Eye (tissue), 1 donor: ENCODE measurements around the gene OR8U1.
"Not testable (repeated sequence)": the region's sequence is repeated elsewhere in the genome, so short reads cannot be mapped to it uniquely, and the experiment has no call there.

Experiments used
- DNase-seq: peaks from one replicate; pipeline ENCODE4 v3.0.0-alpha.2; 2015

Gene OR8U1

DNA sequence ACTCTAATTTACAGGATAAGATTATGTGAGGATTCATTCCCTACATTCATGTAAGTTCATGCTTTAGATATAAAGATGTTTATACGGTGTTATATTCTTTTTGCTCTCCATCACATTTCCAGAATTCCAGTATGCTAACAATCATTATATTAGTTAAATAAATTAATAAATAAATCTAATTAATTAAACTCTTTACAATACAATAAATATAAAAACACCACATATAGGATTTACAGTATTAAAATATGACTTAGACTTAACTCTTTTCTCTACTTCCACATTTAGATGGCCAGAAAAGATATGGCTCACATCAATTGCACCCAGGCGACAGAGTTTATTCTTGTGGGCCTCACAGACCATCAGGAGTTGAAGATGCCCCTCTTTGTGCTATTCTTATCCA is at the start of gene OR8U1:
Gene OR8U1 (plus strand): TSS at position 301 of the 400 bp plus-strand sequence. CDS start 0 bp downstream, at position 301.
- DNase-seq, result no peak

- DNase-seq, result no peak
Observed at GRCh38 chr11:56331861-56332491, 43.4 kb upstream of the OR8U1 start.

DNA sequence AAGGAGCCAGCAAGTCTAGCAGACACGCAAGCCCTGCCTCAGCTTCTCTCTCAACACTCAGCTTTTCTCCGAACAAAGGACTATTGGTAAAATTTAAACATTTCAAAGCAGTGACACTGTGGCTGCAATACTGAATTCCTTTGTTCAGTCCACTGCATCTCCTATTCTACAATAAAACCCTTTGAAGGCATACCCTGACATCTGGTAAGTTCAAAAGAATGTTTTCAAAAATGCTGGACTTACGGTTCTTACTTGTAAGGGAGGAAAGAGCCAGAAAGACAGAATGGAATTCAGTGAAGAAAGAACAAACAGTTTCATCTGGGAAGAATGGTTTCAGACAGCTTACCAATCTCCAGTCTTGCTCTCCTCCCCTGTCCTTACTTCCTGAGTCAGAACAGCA is 42.3 kb upstream of the OR8U1 start:
- DNase-seq, result no peak

DNA sequence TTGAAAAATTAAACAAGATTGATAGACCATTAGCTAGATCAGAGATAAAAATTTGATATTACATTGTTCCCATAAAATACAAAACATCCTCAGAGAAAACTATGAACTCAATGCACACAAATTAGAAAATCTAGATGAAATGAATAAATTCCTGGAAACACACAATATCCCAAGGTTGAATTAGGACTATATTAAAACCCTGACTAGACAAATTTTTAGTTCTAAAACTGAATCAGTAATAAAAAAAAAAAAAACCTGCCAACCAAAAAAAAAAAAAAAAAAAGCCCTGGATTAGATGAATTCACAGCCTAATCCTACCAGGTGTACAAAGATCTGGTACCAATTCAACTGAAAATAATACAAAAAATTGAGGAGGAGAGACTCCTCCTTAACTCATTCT is 35.1 kb upstream of the OR8U1 start:
- DNase-seq, result no peak

DNA sequence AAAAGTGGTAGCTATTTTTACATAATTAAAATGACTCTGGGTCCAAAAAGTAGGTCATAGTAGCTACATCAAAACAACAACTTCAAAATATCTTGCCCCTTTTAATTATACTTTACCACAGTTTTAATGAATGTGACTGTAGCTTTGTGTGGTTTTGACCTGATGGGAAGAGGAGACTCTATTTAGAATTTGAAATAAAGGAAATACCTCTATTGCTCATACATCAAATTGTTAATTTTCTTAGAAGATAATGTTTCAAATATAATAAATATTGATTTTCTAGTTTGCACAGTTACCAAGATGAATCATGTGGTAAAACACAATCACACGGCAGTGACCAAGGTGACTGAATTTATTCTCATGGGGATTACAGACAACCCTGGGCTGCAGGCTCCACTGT is 29.7 kb upstream of the OR8U1 start, which contains the start of gene OR8K1:
Gene OR8K1 (plus strand): TSS at position 301 of the 400 bp plus-strand sequence. CDS start 0 bp downstream, at position 301.
- DNase-seq, result no peak

DNA sequence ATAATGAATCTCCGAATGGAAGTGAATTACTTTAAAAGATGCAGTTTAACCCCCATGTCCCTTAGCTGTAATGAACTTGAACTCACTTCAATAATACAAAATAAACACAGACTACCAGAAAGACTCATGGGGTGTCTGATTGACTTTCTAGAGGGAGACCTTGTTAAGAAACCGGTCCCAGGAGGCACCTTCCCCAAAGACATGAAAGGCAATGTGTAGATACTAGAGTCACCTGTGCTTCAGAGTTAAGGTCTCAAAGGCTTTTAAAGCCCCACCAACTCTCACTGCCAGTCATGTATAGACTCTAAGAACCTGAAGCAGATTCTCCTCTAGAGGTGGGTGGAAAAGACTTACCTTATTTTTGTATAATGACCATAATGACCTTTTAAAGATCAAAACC is 21.4 kb upstream of the OR8U1 start, which contains the start of gene OR8J1:
Gene OR8J1 (plus strand): TSS at position 301 of the 400 bp plus-strand sequence. CDS start 5,956 bp downstream, outside the sequence.
- no peak for DNase-seq

DNA sequence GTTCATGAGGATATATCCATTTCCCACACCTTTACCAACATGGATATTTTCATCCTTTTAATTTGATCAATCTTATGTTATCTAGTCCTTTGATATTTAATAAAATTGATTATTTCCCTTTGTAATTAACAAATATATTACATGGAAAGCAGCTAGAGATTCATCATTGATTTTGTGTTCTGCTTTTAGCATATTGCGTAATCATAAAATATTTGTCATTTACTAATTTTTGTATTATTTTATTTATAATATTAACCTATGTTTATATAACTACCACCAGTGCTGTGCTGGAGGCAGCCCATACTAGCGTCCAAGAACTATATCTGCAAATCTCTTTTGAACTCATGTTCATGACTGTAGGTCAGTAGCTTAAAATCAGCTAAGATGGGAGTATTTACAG is 4.7 kb downstream of the OR8U1 start:
- DNase-seq, result no peak

GRCh38 chr11:56394381-56394780 is 19.0 kb downstream of the OR8U1 start:
- DNase-seq, result no peak

GRCh38 chr11:56396047-56396446 is 20.6 kb downstream of the OR8U1 start:
- no peak for DNase-seq

DNA sequence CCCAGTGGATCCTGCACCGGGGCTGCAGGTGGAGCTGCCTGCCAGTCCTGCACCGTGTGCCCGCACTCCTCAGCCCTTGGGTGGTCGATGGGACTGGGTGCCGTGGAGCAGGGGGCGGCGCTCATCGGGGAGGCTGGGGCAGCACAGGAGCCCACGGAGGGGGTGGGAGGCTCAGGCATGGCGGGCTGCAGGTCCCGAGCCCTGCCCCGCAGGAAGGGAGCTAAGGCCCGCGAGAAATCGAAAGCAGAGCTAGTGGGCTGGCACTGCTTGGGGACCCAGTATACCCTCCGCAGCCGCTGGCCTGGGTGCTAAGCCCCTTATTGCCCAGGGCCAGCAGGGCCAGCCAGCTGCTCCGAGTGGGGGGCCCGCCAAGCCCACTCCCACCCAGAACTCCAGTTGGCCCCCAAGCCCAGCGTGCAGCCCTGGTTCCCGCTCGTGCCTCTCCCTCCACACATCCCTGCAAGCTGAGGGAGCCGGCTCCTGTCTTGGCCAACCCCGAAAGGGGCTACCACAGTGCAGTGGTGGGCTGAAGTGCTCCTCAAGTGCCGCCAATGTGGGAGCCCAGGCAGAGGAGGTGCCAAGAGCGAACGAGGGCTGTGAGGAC is 26.5 kb downstream of the OR8U1 start:
- not testable (repeated sequence) for DNase-seq

GRCh38 chr11:56404393-56404792 is 29.0 kb downstream of the OR8U1 start:
- DNase-seq, result no peak

DNA sequence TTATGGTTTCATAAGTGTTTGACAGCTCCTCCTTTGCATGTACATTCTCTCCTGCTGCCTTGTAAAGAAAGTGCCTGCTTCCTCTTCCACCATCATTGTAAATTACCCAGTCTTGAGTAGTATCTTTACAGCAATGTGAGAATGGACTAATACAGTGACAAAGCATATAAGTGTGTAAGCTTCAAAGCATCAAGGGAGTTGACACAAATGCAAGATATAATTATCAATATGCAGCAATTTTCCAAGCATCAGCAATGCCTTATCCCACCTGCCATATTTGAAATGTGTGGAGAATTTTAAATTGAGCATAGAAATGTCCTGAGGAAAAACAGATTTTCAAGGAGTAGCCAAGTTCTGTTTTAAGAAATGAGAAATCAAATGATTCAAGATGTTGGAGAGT is 35.4 kb downstream of the OR8U1 start:
- no peak for DNase-seq

DNA sequence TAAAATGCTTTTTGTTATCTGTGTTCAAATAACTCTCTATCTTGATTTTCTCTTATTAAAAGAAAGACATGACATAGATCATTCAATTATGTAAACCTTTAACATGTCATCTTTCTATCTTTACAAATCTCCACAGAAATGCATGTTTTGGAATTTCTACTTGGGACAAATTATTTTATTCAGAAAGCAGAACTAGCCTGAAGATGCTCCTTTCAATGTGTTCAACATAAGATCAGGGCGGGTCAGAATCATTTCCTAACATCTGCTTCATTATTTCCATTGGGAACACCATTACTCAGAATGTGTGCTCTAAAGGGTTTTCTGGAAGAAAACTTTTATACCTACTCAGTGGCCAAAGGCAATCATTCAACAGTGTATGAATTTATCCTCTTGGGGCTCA is 37.0 kb downstream of the OR8U1 start, which contains the start of gene OR5AL1:
Gene OR5AL1 (plus strand): TSS at position 301 of the 400 bp plus-strand sequence.
- no peak for DNase-seq
